ENCODE measurements around the gene NPAS2.

Gene NPAS2

GRCh38 chr2:100940766-100941645 is 121.1 kb downstream of the NPAS2 start:
- DNase-seq (ENCODE audit: low read depth) = no peak
- H3K4me3 ChIP-seq (ENCODE audit: control insufficient read depth, low read depth, low read length) = no peak overlapping the region
- TF ChIP-seq CTCF (conservative IDR thresholded peaks at IDR 0.05; ENCODE audit: control insufficient read depth, insufficient read depth, low read depth, low read length) = no peak

- H3K4me3 ChIP-seq (ENCODE audit: control insufficient read depth, low read depth, low read length) = no peak overlapping the region
- DNase-seq (ENCODE audit: low read depth) = peak; percentile 66
- no peak for TF ChIP-seq CTCF (conservative IDR thresholded peaks at IDR 0.05; ENCODE audit: control insufficient read depth, insufficient read depth, low read depth, low read length)
These were observed 121.8 kb downstream of the NPAS2 start for GRCh38 chr2:100941646-100942240.

GRCh38 chr2:100944617-100945432 is 124.9 kb downstream of the NPAS2 start:
- no peak for TF ChIP-seq CTCF (conservative IDR thresholded peaks at IDR 0.05; ENCODE audit: control insufficient read depth, insufficient read depth, low read depth, low read length)
- DNase-seq (ENCODE audit: low read depth) = no peak
- no peak overlapping the region for H3K4me3 ChIP-seq (ENCODE audit: control insufficient read depth, low read depth, low read length)

GRCh38 chr2:100945433-100945740 is 125.4 kb downstream of the NPAS2 start:
- TF ChIP-seq CTCF (conservative IDR thresholded peaks at IDR 0.05; ENCODE audit: control insufficient read depth, insufficient read depth, low read depth, low read length) = no peak
- no peak for DNase-seq (ENCODE audit: low read depth)

GRCh38 chr2:100945930-100946607 is 126.1 kb downstream of the NPAS2 start:
- no peak overlapping the region for H3K4me3 ChIP-seq (ENCODE audit: control insufficient read depth, low read depth, low read length)
- no peak for DNase-seq (ENCODE audit: low read depth)
- no peak for TF ChIP-seq CTCF (conservative IDR thresholded peaks at IDR 0.05; ENCODE audit: control insufficient read depth, insufficient read depth, low read depth, low read length)

More at GRCh38 chr2:100945433-100945740, 125.4 kb downstream of the NPAS2 start:
- no peak overlapping the region for H3K4me3 ChIP-seq (ENCODE audit: control insufficient read depth, low read depth, low read length)
